Measurements from ENCODE around the gene CUX1. TPM values are rescaled to one million over a fixed set of nuclear protein-coding genes. Genes with fewer than 3 reads are reported as not detected.
"Not testable (repeated sequence)": the region's sequence is repeated elsewhere in the genome, so short reads cannot be mapped to it uniquely, and the experiment has no call there.

CUX1 gene
- total and polyA plus RNA-seq, 12 donors = 34.5 to 176 (median 145) TPM

DNA sequence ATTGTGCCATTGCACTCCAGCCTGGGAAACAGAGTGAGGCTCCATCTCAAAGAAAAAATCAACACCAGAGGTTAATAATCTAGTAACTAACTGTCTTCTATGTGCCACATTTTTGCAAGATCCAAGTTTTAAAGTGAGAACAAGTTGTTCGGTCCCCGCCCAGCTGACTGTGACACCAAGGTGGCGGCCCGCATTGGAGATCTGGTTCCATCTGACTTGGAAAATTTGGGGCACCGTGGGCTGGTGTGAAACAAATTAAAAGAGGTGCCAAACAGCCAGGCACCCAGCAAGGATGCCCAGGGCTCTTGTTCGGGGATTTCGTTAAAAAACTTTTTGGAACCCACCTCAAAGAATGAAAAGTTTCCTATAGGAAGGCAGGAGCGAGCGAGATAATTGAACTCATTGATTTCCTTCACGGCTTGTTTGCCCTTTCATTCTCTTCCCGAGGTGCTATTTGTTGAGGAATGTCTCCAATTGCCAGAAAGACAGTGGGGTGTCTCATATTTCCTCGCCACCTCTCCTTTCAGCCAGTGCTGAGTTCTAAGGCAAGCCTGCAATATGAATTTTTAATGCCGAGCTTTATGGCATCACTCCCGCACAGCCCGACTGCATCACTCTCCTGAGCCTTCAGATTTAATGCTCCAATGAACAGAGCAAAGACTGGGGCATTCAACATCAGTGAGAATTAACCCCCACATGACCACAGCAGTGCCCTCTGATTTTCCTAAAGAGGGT lies 312.4 kb downstream of the CUX1 start:
- intact Hi-C loops (cut with DNase I) = loop anchor here in 2 of 10 donors (10.0 kb wide), 2 partner anchors 105 to 315 kb away; partner anchors contain the start of gene CUX1 (in 1 of the 2)
- ATAC-seq (no peak), DNase-seq (no peak)
- Histone ChIP-seq H3K4me3 (no peak overlapping the region), H3K4me1 (peaks cover 0 to 4% (median 0%) of the 10 kb centered on the region in 9 donors), H3K9me3 (no peaks in the 10 kb centered on the region), H3K27ac (no peak overlapping the region), H3K27me3 (no peaks in the 10 kb centered on the region), H3K36me3 (peaks cover 0 to 22% (median 0%) of the 10 kb centered on the region in 9 donors)
- TF ChIP-seq, protein P1, sequence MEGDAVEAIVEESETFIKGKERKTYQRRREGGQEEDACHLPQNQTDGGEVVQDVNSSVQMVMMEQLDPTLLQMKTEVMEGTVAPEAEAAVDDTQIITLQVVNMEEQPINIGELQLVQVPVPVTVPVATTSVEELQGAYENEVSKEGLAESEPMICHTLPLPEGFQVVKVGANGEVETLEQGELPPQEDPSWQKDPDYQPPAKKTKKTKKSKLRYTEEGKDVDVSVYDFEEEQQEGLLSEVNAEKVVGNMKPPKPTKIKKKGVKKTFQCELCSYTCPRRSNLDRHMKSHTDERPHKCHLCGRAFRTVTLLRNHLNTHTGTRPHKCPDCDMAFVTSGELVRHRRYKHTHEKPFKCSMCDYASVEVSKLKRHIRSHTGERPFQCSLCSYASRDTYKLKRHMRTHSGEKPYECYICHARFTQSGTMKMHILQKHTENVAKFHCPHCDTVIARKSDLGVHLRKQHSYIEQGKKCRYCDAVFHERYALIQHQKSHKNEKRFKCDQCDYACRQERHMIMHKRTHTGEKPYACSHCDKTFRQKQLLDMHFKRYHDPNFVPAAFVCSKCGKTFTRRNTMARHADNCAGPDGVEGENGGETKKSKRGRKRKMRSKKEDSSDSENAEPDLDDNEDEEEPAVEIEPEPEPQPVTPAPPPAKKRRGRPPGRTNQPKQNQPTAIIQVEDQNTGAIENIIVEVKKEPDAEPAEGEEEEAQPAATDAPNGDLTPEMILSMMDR (IDR thresholded peaks at IDR 0.05) = no peak
- 89 to 90% methylated on average over 15 of the region's 15 CpGs for WGBS, 2 donors

DNA sequence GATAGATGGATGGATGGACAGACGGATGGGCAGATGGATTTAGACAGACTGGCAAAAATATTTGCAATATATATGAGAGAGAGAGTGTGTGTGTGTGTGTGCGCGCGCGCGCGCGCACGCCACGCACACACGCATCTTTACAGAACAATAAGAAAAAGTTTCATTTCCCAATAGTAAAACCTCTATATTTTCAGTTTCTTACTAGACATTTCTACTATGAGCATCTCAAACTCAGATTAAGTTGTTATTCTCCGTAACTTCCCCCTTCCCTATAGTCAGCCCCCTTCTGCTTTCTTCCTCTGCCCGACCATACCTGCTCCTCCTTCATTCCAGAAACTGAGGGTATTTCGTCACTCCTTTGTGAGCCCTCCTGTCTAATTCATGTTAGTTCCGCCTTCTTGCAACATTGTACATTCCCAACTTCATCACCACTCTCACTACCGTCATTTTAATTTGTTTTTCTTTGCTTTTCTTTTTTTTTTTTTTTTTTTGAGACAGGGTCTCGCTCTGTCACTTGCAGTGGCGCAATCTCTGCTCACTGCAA lies 314.9 kb downstream of the CUX1 start:
- WGBS, 2 donors = 96% methylated on average over 18 of the region's 18 CpGs
- no peak overlapping the region for H3K4me3 ChIP-seq
- peak overlapping the region in 1 of 10 donors; percentile 10 for H3K27ac ChIP-seq
- H3K9me3 ChIP-seq = no peaks in the 10 kb centered on the region
- intact Hi-C loops (cut with DNase I) = no loop called here
- no peaks in the 10 kb centered on the region for H3K27me3 ChIP-seq
- TF ChIP-seq, protein P1 (IDR thresholded peaks at IDR 0.05) = no peak
- DNase-seq (no peak), ATAC-seq (no peak)
- H3K36me3 ChIP-seq = peaks cover 0 to 26% (median 0%) of the 10 kb centered on the region in 9 donors
- H3K4me1 ChIP-seq = peaks cover 0 to 3% (median 0%) of the 10 kb centered on the region in 9 donors

DNA sequence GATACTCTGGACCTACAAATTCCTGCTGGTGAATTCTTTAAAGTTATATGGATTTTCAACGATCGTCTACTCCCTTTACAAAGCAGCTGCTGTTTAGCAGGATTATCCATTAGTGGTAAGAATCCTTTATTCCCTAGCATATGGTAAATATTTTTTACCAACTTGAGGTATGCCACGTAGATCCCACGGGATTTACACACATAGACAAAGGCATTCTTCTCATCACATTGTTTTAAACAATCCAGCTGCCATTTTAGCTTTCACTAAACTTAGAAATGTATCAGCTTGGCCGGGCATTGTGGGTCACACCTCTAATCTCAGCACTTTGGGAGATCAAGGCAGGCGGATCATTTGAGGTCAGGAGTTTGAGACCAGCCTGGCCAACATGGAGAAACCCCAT lies 321.2 kb downstream of the CUX1 start:
- Histone ChIP-seq H3K4me3 (no peak overlapping the region), H3K9me3 (no peaks in the 10 kb centered on the region), H3K36me3 (peaks cover 0 to 22% (median 0%) of the 10 kb centered on the region in 9 donors), H3K4me1 (peaks cover 0 to 15% (median 0%) of the 10 kb centered on the region in 9 donors), H3K27me3 (no peaks in the 10 kb centered on the region), H3K27ac (no peak overlapping the region)
- WGBS, 2 donors = 70 to 80% methylated on average over 6 of the region's 6 CpGs
- ATAC-seq = no peak
- no peak for DNase-seq
- TF ChIP-seq, protein P1 (IDR thresholded peaks at IDR 0.05) = no peak
- intact Hi-C loops (cut with DNase I) = no loop called here

DNA sequence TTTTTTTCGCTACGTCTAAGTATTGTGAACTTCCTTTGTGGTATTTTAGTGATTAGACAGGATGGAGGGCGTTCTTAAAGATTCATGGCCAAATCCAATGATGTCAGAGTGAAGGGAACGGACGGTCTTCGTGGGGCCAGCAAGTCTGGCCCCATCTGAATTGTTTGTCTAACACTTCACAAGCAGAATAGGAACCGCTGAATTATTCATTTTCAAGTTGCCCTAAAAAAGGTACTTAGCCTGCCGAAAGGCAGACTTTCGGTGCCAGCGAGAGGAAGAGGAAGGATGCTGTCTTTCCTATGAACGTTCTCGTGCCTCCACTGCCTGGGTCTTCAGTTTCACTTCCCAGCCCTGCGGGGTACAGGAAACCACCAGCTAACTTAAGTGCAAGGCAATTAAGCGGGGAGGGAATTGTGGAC lies 323.5 kb downstream of the CUX1 start:
- no peak for DNase-seq
- peaks cover 0 to 13% (median 4%) of the 10 kb centered on the region in 9 donors for H3K4me1 ChIP-seq
- H3K27me3 ChIP-seq = no peaks in the 10 kb centered on the region
- H3K36me3 ChIP-seq = peaks cover 0 to 12% (median 0%) of the 10 kb centered on the region in 9 donors
- TF ChIP-seq, protein P1 (IDR thresholded peaks at IDR 0.05) = no peak
- peak in 2 of 8 donors; percentile 26 to 56 for ATAC-seq
- peak overlapping the region in 1 of 10 donors; percentile 42 for H3K27ac ChIP-seq
- no peak overlapping the region for H3K4me3 ChIP-seq
- WGBS, 2 donors = 61 to 73% methylated on average over 14 of the region's 14 CpGs
- H3K9me3 ChIP-seq = no peaks in the 10 kb centered on the region
- intact Hi-C loops (cut with DNase I) = loop anchor here in 1 of 10 donors (10.0 kb wide), 1 partner anchor 326 kb away; the partner anchor contains the start of gene CUX1

DNA sequence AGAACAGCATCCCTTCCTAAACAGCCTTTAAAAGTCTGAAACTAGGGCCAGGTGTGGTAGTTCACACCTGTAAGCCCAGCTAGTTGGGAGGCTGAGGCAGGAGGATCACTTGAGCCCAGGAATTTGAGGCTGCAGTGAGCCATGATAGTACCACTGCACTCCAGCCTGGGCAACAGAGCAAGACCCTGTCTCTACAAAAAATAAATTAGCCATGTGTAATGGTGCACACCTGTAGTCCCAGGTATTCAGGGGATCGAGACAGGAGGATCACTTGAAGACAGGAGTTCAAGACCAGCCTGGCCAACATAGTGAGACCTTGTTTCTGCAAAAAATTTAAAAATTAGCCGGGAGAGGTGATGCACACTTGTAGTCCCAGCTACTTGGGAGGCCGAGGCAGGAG lies 325.0 kb downstream of the CUX1 start:
- intact Hi-C loops (cut with DNase I) = loop anchor here in 1 of 10 donors (10.0 kb wide), 1 partner anchor 328 kb away; the partner anchor contains the start of gene CUX1
- not testable (repeated sequence) for DNase-seq, H3K27me3 ChIP-seq, H3K4me3 ChIP-seq, H3K27ac ChIP-seq, H3K9me3 ChIP-seq, H3K36me3 ChIP-seq, ATAC-seq
- 99 to 100% methylated on average over 3 of the region's 3 CpGs for WGBS, 2 donors
- H3K4me1 ChIP-seq = peaks cover 0 to 28% (median 11%) of the 10 kb centered on the region in 9 donors

All from heart right ventricle (tissue), 16 donors.